ENCODE measurements around the gene TGM3.

The TGM3 gene

DNA sequence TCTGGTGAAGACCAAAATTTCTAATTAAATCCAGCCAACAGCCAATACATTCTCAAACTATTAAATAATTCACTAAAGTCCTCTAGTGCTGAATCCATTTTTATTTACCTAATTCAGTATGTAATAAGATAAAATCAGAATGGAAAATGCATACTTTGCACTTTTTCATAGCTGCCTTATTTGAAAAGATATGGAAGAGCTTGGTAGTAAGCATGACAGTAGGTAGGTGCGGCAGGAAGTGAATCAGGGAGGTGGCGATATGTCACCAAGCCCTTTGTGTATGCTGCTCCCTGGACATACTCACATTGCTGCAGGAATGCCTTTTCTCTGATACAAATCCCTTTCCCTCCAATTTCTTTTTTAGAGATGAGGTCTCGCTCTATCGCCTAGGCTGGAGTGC, 10.2 kb upstream of the TGM3 start:
- DNase-seq = no peak

GRCh38 chr20:2287504-2287903, 8.3 kb upstream of the TGM3 start:
- no peak for DNase-seq

- DNase-seq = no peak
Observed at GRCh38 chr20:2289475-2289874, 6.3 kb upstream of the TGM3 start.

DNA sequence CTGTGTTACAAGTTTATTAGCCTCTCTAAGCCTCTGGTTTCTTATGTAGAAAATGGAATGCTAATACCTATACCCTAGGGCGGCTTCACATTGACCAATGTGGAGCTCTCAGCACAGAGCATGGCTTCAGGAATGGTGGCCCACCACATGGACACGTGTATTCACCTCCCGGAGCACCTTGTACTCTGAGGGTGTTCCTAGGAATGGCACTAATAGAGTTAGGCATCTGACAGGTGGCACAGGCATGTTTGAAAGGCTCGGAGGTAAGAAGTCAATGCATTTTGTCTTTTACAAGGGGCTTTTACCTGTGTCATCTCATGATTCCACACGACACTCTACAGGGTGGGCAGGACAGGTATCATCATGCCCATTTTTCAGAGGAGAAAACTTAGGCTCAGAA, 5.3 kb upstream of the TGM3 start:
- DNase-seq = no peak

- DNase-seq = no peak
Observed at GRCh38 chr20:2292416-2293110, 3.2 kb upstream of the TGM3 start.

- DNase-seq = no peak
Observed at GRCh38 chr20:2293486-2293885, 2.3 kb upstream of the TGM3 start.

- no peak for DNase-seq
Observed at GRCh38 chr20:2293971-2294370, 1.8 kb upstream of the TGM3 start.

GRCh38 chr20:2295286-2295685, 515 bp upstream of the TGM3 start:
- DNase-seq = no peak

- DNase-seq = no peak
Observed at GRCh38 chr20:2296524-2297356, 939 bp downstream of the TGM3 start.

GRCh38 chr20:2297357-2297728, 1.5 kb downstream of the TGM3 start:
- no peak for DNase-seq

GRCh38 chr20:2298116-2298515, 2.3 kb downstream of the TGM3 start:
- no peak for DNase-seq

GRCh38 chr20:2298701-2299100, 2.9 kb downstream of the TGM3 start:
- DNase-seq = no peak

- no peak for DNase-seq
Observed at GRCh38 chr20:2299301-2299700, 3.5 kb downstream of the TGM3 start.

DNA sequence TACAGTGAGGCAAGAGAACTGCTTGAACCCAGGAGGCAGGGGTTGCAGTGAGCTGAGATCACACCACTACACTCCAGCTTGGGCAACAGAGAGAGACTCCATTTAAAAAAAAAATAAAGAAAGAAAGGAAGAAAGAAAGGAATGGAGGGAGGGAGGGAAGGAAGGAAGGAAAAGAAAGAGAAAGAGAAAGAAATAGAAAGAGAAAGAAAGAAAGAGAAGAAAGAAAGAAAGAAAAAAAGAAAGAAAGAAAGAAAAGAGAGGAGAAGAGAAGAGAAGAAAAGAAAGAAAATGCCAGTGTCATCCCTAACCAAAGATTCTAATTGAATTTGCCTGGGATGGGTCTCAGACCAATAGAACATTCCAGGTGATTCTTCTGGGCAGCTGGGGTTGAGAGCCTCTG, 4.2 kb downstream of the TGM3 start:
- no peak for DNase-seq

GRCh38 chr20:2300420-2300819, 4.6 kb downstream of the TGM3 start:
- no peak for DNase-seq

- DNase-seq = no peak
Observed at GRCh38 chr20:2301164-2301622, 5.4 kb downstream of the TGM3 start.

DNA sequence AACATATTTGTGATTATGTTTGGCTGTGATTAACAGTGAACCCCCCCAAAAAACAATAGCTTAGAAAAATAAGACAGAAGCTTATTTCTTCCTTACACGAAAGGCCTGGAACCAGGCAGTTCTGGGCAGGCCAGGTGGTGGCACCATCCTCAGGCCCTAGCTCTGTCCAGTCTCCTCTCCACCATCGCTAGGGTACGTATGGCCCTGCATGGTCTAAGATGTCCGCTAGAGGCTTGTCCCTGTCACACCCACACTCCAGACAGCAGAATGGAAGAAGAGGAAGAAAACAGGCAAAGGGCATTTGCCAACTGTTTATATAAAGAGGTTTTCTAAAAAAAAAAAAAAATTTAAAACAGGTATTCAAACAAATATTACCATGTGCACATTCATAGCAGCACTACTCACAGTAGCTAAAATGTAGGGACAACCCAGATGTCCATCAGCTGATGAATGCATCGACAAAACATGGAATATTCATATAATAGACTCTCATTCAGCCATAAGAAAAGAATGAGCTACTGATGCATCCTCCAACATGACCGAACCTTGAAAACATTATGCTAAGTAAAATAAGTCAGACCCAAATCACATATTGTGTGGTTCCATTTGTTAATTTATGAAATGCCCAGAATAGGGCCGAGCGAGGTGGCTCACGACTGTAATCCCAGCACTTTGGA, 6.7 kb downstream of the TGM3 start:
- DNase-seq = no peak

- no peak for DNase-seq
Observed at GRCh38 chr20:2303673-2304072, 7.9 kb downstream of the TGM3 start.

- DNase-seq = no peak
Observed at GRCh38 chr20:2304180-2304579, 8.4 kb downstream of the TGM3 start.

GRCh38 chr20:2305029-2305428, 9.2 kb downstream of the TGM3 start:
- DNase-seq = no peak

DNA sequence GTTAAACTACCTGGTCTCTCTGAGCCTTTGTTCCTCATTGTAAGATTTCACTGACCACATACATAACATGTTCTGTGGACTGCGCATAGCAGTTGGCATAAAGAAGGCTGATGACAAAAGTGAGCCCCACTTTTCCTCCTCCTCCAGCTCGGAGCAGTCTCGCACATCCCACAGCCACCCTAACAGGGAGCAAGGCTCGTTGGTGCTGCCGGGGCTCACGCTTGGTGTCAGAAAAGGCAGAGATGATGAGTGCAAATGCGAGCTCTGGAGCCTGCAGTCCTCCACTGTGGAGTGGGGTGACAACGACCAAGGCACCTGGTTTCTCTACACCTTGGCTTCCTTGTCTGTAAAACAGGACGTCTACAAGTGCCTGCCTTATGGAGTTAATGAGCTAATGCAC, 9.7 kb downstream of the TGM3 start:
- no peak for DNase-seq

GRCh38 chr20:2305946-2306345, 10.1 kb downstream of the TGM3 start:
- DNase-seq = no peak

- DNase-seq = no peak
Observed at GRCh38 chr20:2307136-2307535, 11.3 kb downstream of the TGM3 start.

GRCh38 chr20:2311329-2311728, 15.5 kb downstream of the TGM3 start:
- DNase-seq = no peak
